ENCODE measurements around the gene GSTM4.

DNA sequence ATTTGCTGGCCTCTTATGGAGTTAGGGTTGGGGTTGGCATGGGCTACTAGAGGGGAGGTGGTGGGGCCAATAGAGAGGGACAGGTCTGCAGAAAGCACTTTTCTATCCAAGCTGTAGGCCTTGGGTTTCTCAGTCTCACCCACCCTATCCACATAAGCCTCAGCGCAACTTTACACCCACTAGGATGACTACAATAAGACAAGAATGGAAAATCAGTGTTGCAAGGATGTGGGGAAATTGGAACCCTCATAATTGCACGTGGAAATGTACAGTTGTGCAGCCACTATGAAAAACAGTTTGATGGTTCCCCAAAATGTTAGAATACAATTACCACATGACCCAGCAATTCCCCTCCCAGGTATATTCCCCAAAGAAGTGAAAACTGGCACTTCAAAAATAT, 14.0 kb upstream of the GSTM4 start:
- no peak for TF ChIP-seq CTCF (IDR thresholded peaks at IDR 0.05; ENCODE audit: control extremely low read depth in 1 of 3, insufficient read depth in 1 of 3, low read depth in 1 of 3, low read length in 3 of 3)
- no peak for TF ChIP-seq TAF1 (IDR thresholded peaks at IDR 0.05; ENCODE audit: low read depth, low read length)
- TF ChIP-seq SAP30 (IDR thresholded peaks at IDR 0.05; ENCODE audit: insufficient read depth, insufficient replicate concordance, low read length), result no peak
- TF ChIP-seq EP300 (IDR thresholded peaks at IDR 0.05; ENCODE audit: borderline replicate concordance in 1 of 2, low read depth in 2 of 2, low read length in 2 of 2), result no peak
